ENCODE measurements around the gene CPTP.

The CPTP gene

GRCh38 chr1:1318777-1319645 lies 5.6 kb upstream of the CPTP start:
- DNase-seq (ENCODE audit: low read depth in 2 of 2) = no peak

- no peak for DNase-seq (ENCODE audit: low read depth in 2 of 2)
These were observed 5.0 kb upstream of the CPTP start for GRCh38 chr1:1319646-1319941.

GRCh38 chr1:1320666-1321448 lies 3.7 kb upstream of the CPTP start:
- no peak for DNase-seq (ENCODE audit: low read depth in 2 of 2)

- no peak for DNase-seq (ENCODE audit: low read depth in 2 of 2)
These were observed 3.1 kb upstream of the CPTP start for GRCh38 chr1:1321477-1321876.

- DNase-seq (ENCODE audit: low read depth in 2 of 2) = no peak
These were observed 2.2 kb upstream of the CPTP start for GRCh38 chr1:1322418-1322817.

GRCh38 chr1:1322952-1323351 lies 1.6 kb upstream of the CPTP start:
- DNase-seq (ENCODE audit: low read depth in 2 of 2) = no peak

GRCh38 chr1:1324084-1324523 lies 498 bp upstream of the CPTP start:
- DNase-seq (ENCODE audit: low read depth in 2 of 2) = no peak

- DNase-seq (ENCODE audit: low read depth in 2 of 2) = no peak
These were observed 879 bp downstream of the CPTP start for GRCh38 chr1:1325288-1326074.

- DNase-seq (ENCODE audit: low read depth in 2 of 2) = no peak
These were observed 1.5 kb downstream of the CPTP start for GRCh38 chr1:1326075-1326605.

GRCh38 chr1:1327291-1327690 lies 2.7 kb downstream of the CPTP start:
- no peak for DNase-seq (ENCODE audit: low read depth in 2 of 2)

GRCh38 chr1:1328254-1328653 lies 3.7 kb downstream of the CPTP start:
- no peak for DNase-seq (ENCODE audit: low read depth in 2 of 2)

- no peak for DNase-seq (ENCODE audit: low read depth in 2 of 2)
These were observed 5.0 kb downstream of the CPTP start for GRCh38 chr1:1329304-1330210.

GRCh38 chr1:1330366-1331067 lies 5.9 kb downstream of the CPTP start:
- no peak for DNase-seq (ENCODE audit: low read depth in 2 of 2)

- DNase-seq (ENCODE audit: low read depth in 2 of 2) = no peak
These were observed 6.7 kb downstream of the CPTP start, which contains the start of gene TAS1R3 for GRCh38 chr1:1331068-1331965. TAS1R3 (plus strand) TSS chr1:1331280; CDS start chr1:1331346, 66 bp downstream.

GRCh38 chr1:1332031-1332755 lies 7.6 kb downstream of the CPTP start:
- no peak for DNase-seq (ENCODE audit: low read depth in 2 of 2)

- no peak for DNase-seq (ENCODE audit: low read depth in 2 of 2)
These were observed 8.3 kb downstream of the CPTP start for GRCh38 chr1:1332774-1333480.

- DNase-seq (ENCODE audit: low read depth in 2 of 2) = no peak
These were observed 9.1 kb downstream of the CPTP start for GRCh38 chr1:1333551-1334241.

Data from activated CD8-positive, alpha-beta memory T cell treated with anti-CD3 and anti-CD28 coated beads for 4 hours (primary cell).